NCI-H1694 treated with DMSO at 0.1 percent for 48 hours (cell line): ENCODE measurements around the gene SLC5A3.

Experiments used
- DNase-seq: peaks from one replicate; lab custom pipeline; 2025; lab: John Stamatoyannopoulos, UW

SLC5A3 gene

DNA sequence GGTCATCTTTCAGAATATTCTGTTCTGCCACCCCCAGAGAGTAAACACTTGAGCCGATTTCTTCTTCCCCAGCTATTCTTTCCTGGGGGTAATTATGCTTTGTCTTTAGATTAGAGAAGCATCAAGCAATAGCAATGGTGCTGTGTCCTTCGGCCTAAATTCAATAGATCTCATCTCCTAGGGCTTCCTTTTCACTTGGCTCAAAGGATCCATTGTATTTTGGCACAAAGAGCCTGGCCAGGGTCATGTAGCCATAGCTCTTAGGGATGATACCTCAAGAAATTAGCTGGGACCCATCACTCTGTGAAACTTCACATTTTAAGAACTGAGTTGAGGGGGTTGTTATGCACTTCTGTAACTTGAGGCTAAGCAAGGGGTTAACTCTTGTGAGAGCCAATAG, 27.0 kb downstream of the SLC5A3 start:
- DNase-seq = no peak

DNA sequence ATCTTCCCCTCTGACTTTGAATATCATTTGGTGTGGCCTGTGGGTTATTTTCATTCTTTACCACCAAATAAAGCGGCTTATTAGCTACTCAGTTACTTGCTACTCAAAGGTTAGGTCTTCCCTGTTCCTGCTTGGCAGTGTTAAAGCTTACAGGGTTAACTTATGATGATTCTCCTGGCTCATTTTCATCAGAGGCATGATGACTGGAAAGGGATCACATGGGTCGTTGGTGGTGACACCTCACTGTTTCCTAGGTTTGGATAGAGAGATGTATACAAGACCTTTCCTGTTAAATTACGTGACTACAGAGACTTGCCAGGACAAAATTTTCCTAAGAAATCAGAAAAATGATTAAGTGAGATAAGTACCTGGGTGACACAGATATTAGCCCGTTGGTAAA, 27.4 kb downstream of the SLC5A3 start:
- no peak for DNase-seq

DNA sequence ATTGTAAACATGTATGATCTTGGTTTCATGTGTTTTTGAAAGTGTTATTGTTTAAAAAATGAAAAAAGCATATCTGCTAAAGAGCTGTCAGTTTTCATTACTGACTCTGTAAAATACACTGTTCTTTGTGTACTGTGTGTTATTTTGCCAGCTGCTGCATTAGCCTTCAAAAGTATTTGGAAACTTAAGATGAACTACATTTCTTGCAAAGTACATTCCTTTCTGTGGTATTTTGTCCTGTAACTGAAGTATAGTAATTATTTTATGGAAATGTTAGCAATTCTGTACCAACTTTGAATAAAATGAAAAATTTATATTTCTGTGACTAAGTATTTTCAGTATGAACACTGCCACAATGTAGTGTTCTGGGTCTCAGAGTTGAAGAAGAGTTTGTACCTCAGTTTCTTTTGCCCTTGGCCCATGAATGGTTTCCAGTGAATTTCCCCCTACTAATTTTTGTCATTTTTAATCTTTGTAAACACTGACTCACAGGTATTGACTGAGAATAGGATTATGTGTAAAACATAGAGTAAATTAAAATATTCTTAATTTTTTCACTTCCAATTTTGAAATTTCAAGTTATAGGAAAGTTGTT, 32.7 kb downstream of the SLC5A3 start:
- DNase-seq = no peak

GRCh38 chr21:34107606-34108005, 34.2 kb downstream of the SLC5A3 start:
- DNase-seq = no peak

- no peak for DNase-seq
Observed at GRCh38 chr21:34109075-34109474, 35.7 kb downstream of the SLC5A3 start.

- DNase-seq = no peak
Observed at GRCh38 chr21:34110594-34111202, 37.3 kb downstream of the SLC5A3 start.

GRCh38 chr21:34112316-34113033, 39.1 kb downstream of the SLC5A3 start:
- DNase-seq = no peak

GRCh38 chr21:34113842-34114241, 40.5 kb downstream of the SLC5A3 start:
- no peak for DNase-seq

GRCh38 chr21:34115160-34115559, 41.8 kb downstream of the SLC5A3 start:
- no peak for DNase-seq

- no peak for DNase-seq
Observed at GRCh38 chr21:34116569-34116968, 43.2 kb downstream of the SLC5A3 start.

DNA sequence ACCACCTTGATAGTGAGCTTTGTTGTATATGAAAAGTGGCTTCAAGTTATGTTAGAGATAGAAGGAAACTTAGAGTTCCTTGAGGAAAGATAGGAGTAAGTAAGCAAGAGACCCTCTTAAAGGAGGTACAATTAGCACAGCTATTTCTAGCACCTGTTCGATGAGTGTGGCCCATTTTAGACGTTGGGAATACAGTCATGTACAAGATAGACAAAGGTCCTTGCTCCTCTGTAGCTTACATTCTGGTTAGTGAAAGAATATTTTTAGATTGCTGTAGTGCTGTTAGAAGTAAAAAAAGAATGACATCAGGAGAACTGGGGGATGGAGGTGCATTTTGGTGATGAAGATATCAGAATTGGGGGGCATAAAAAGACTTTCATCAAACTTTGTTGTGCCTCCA, 47.5 kb downstream of the SLC5A3 start:
- DNase-seq = no peak

DNA sequence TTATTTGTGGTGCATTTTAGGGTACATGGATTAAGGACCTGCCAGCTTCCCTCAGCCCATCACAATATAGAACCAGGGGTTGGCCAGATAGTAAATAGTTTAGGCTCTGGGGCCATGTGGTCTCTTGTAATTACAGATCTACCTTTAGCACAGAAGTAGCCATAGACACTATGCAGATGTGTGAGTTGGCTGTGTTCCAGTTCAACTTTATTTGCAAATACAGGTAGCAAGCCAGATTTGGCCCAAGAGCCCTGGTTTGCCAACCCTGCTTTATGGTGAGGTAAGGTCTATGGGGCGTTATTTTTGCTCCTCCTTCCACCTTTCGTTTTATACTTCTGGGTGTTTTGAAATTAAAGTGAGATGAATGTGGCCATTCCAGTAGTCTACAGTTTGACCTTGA, 48.7 kb downstream of the SLC5A3 start:
- no peak for DNase-seq
